ENCODE data around the gene GAS6. TPM values are rescaled to one million over a fixed set of nuclear protein-coding genes. Genes with fewer than 3 reads are reported as not detected.

Gene GAS6
- total and polyA plus RNA-seq, 2 donors (not counting 1 experiment from before 2014, with no cell fraction given): 0.25 to 0.78 TPM

GRCh38 chr13:113905018-113905417 is 41.1 kb upstream of the GAS6 start:
- Mint-ChIP-seq H3K27ac (no peak overlapping the region), H3K4me1 (peaks cover 7% of the 10 kb centered on the region), H3K27me3 (peaks cover 16% of the 10 kb centered on the region), H3K4me3 (no peak overlapping the region), H3K9me3 (ENCODE audit: insufficient read depth) (no peaks in the 10 kb centered on the region)
- H3K4me3 ChIP-seq (ENCODE audit: control extremely low read depth in 1 of 5, extremely low read depth in 1 of 5, insufficient read depth in 1 of 5, low read depth in 2 of 5, low read length in 4 of 5): no peak overlapping the region
- H3K4me2 ChIP-seq (replicated peaks; ENCODE audit: low read depth, low read length, poor library complexity, severe bottlenecking): no peak overlapping the region
- no peaks in the 10 kb centered on the region for H3K79me2 ChIP-seq (ENCODE audit: control insufficient read depth, insufficient read depth, low read length)
- H2AFZ ChIP-seq (ENCODE audit: insufficient read depth, low read depth, low read length, poor library complexity, severe bottlenecking): no peak overlapping the region
- no peaks in the 10 kb centered on the region for H4K20me1 ChIP-seq (ENCODE audit: control insufficient read depth, insufficient read depth, low read length, poor library complexity, severe bottlenecking)
- no peak for DNase-seq
- no peak overlapping the region for H3K9ac ChIP-seq (ENCODE audit: low read length)
- POLR2A ChIA-PET: no interaction called here
- no peak overlapping the region for H3K27ac ChIP-seq (ENCODE audit: low read length in 2 of 2)
- H3K9me3 ChIP-seq (ENCODE audit: control extremely low read depth in 1 of 3, control insufficient read depth in 2 of 3, insufficient read depth in 1 of 3, low read length in 2 of 3): peaks cover 0 to 5% (median 0%) of the 10 kb centered on the region in 3 donors
- ATAC-seq (ENCODE audit: low read depth): no peak
- peaks cover 0 to 16% (median 9%) of the 10 kb centered on the region in 4 experiments for H3K27me3 ChIP-seq (replicated peaks in 1 of 4; ENCODE audit: control extremely low read depth in 1 of 4, control insufficient read depth in 3 of 4, insufficient read depth in 4 of 4, low read length in 3 of 4)
- CTCF ChIA-PET: no interaction called here
- no peaks in the 10 kb centered on the region for H3K36me3 ChIP-seq (replicated peaks in 1 of 2; ENCODE audit: control extremely low read depth in 1 of 2, control insufficient read depth in 1 of 2, extremely low read depth in 1 of 2, insufficient read depth in 2 of 2, low read length in 1 of 2)
- 96% methylated on average over 8 of the region's 9 CpGs for WGBS (ENCODE audit: insufficient coverage)
- H3K4me1 ChIP-seq (ENCODE audit: control insufficient read depth in 2 of 2, insufficient read depth in 2 of 2, low read length in 2 of 2): peaks cover 7% of the 10 kb centered on the region in 2 donors
- intact Hi-C loops (cut with micrococcal nuclease): no loop called here
- TF ChIP-seq EZH2 (IDR thresholded peaks at IDR 0.05; ENCODE audit: borderline replicate concordance, insufficient read depth, low read depth, low read length, poor library complexity, severe bottlenecking) (no peak), CTCF (IDR thresholded peaks at IDR 0.05) (no peak)

GRCh38 chr13:113904411-113904810 is 40.5 kb upstream of the GAS6 start:
- DNase-seq: no peak
- ATAC-seq (ENCODE audit: low read depth): no peak
- H3K9ac ChIP-seq (ENCODE audit: low read length): no peak overlapping the region
- H3K4me3 ChIP-seq (ENCODE audit: control extremely low read depth in 1 of 5, extremely low read depth in 1 of 5, insufficient read depth in 1 of 5, low read depth in 2 of 5, low read length in 4 of 5): no peak overlapping the region
- intact Hi-C loops (cut with micrococcal nuclease): no loop called here
- WGBS (ENCODE audit: insufficient coverage): 86% methylated on average over 7 of the region's 8 CpGs
- H3K9me3 ChIP-seq (ENCODE audit: control extremely low read depth in 1 of 3, control insufficient read depth in 2 of 3, insufficient read depth in 1 of 3, low read length in 2 of 3): peaks cover 0 to 5% (median 0%) of the 10 kb centered on the region in 3 donors
- ChIA-PET CTCF (interaction anchor here (1.2 kb wide), 1 partner anchor 180 kb away, joined by 4 read pairs; no protein-coding TSS in a partner anchor), POLR2A (no interaction called here)
- H3K79me2 ChIP-seq (ENCODE audit: control insufficient read depth, insufficient read depth, low read length): no peaks in the 10 kb centered on the region
- no peak overlapping the region for H3K27ac ChIP-seq (ENCODE audit: low read length in 2 of 2)
- no peak overlapping the region for H3K4me2 ChIP-seq (replicated peaks; ENCODE audit: low read depth, low read length, poor library complexity, severe bottlenecking)
- Mint-ChIP-seq H3K4me1 (peaks cover 7% of the 10 kb centered on the region), H3K9me3 (ENCODE audit: insufficient read depth) (no peaks in the 10 kb centered on the region), H3K27me3 (peaks cover 16% of the 10 kb centered on the region), H3K27ac (no peak overlapping the region), H3K4me3 (no peak overlapping the region)
- TF ChIP-seq CTCF (IDR thresholded peaks at IDR 0.05) (no peak), EZH2 (IDR thresholded peaks at IDR 0.05; ENCODE audit: borderline replicate concordance, insufficient read depth, low read depth, low read length, poor library complexity, severe bottlenecking) (no peak)
- peaks cover 0 to 16% (median 9%) of the 10 kb centered on the region in 4 experiments for H3K27me3 ChIP-seq (replicated peaks in 1 of 4; ENCODE audit: control extremely low read depth in 1 of 4, control insufficient read depth in 3 of 4, insufficient read depth in 4 of 4, low read length in 3 of 4)
- H4K20me1 ChIP-seq (ENCODE audit: control insufficient read depth, insufficient read depth, low read length, poor library complexity, severe bottlenecking): no peaks in the 10 kb centered on the region
- H2AFZ ChIP-seq (ENCODE audit: insufficient read depth, low read depth, low read length, poor library complexity, severe bottlenecking): no peak overlapping the region
- H3K36me3 ChIP-seq (replicated peaks in 1 of 2; ENCODE audit: control extremely low read depth in 1 of 2, control insufficient read depth in 1 of 2, extremely low read depth in 1 of 2, insufficient read depth in 2 of 2, low read length in 1 of 2): no peaks in the 10 kb centered on the region
- peaks cover 7% of the 10 kb centered on the region in 2 donors for H3K4me1 ChIP-seq (ENCODE audit: control insufficient read depth in 2 of 2, insufficient read depth in 2 of 2, low read length in 2 of 2)
